ENCODE results near the gene TOMM20.

GRCh38 chr1:235127203-235127602 is 1.4 kb downstream of the TOMM20 start:
- no peak for TF ChIP-seq POLR2AphosphoS5 (IDR thresholded peaks at IDR 0.05)
- no peak for TF ChIP-seq EP300 (IDR thresholded peaks at IDR 0.05)
- TF ChIP-seq CTCF (IDR thresholded peaks at IDR 0.05) = no peak

All from suprapubic skin (tissue), 4 donors.